Mesendoderm (in vitro differentiated cells): ENCODE measurements around the gene FOXP2.

Experiments
- DNase-seq: peaks from one replicate; pipeline ENCODE4 v3.0.0; 2013
- H2AK5ac ChIP-seq: 2 replicates; pipeline ENCODE4 v1.6.1; 2013; ENCODE audit warnings: low read length, inconsistent platforms
- H2BK120ac ChIP-seq: 2 replicates; pipeline ENCODE4 v1.6.1; 2013; ENCODE audit warnings: low read depth, mild to moderate bottlenecking, low read length, moderate library complexity, mixed read lengths
- H2BK15ac ChIP-seq: replicated peaks from 2 replicates; pipeline ENCODE4 v1.6.1; 2013; ENCODE audit warnings: low read depth, mild to moderate bottlenecking, moderate library complexity
- H2BK5ac ChIP-seq: 2 replicates; pipeline ENCODE4 v1.6.1; 2013; ENCODE audit warnings: low read length, inconsistent platforms
- H3K18ac ChIP-seq: 2 replicates; pipeline ENCODE4 v1.6.1; 2013; ENCODE audit warnings: mild to moderate bottlenecking, low read length, mixed read lengths
- H3K23ac ChIP-seq: one replicate; pipeline ENCODE4 v1.6.1; 2013; ENCODE audit warnings: low read length
- H3K27ac ChIP-seq: 2 replicates; pipeline ENCODE4 v1.5.1; 2013; ENCODE audit warnings: low read depth, mild to moderate bottlenecking, inconsistent platforms, low read length, moderate library complexity
- H3K27me3 ChIP-seq: 2 replicates; pipeline ENCODE4 v1.6.1; 2013; ENCODE audit warnings: low read length, control low read depth, mild to moderate bottlenecking, inconsistent platforms; ENCODE audit not compliant: insufficient read depth, poor library complexity
- H3K36me3 ChIP-seq: 2 replicates; pipeline ENCODE4 v1.6.1; 2013; ENCODE audit warnings: low read length, inconsistent platforms; ENCODE audit not compliant: control insufficient read depth, insufficient read depth
- H3K4ac ChIP-seq: one replicate; pipeline ENCODE4 v1.6.1; 2013; ENCODE audit warnings: low read depth, mild to moderate bottlenecking, low read length, moderate library complexity
- H3K4me1 ChIP-seq: 2 replicates; pipeline ENCODE4 v1.6.1; 2013; ENCODE audit warnings: low read depth, low read length, inconsistent platforms; ENCODE audit not compliant: control insufficient read depth
- H3K4me2 ChIP-seq: 2 replicates; pipeline ENCODE4 v1.6.1; 2013; ENCODE audit warnings: low read length
- H3K4me3 ChIP-seq: 2 replicates; pipeline ENCODE4 v1.5.1; 2013; ENCODE audit warnings: mild to moderate bottlenecking, low read length
- H3K56ac ChIP-seq: one replicate; pipeline ENCODE4 v1.6.1; 2013; ENCODE audit warnings: low read length
- H3K79me1 ChIP-seq: 2 replicates; pipeline ENCODE4 v1.6.1; 2013; ENCODE audit warnings: low read length, inconsistent platforms
- H3K79me2 ChIP-seq: 2 replicates; pipeline ENCODE4 v1.6.1; 2013; ENCODE audit warnings: mild to moderate bottlenecking, low read length; ENCODE audit not compliant: control insufficient read depth, insufficient read depth
- H3K9ac ChIP-seq: 2 replicates; pipeline ENCODE4 v1.6.1; 2013; ENCODE audit warnings: low read length, inconsistent platforms
- H4K5ac ChIP-seq: one replicate; pipeline ENCODE4 v1.6.1; 2013; ENCODE audit warnings: low read length
- H4K8ac ChIP-seq: one replicate; pipeline ENCODE4 v1.6.1; 2013; ENCODE audit warnings: low read depth, mild to moderate bottlenecking, control low read depth, low read length, moderate library complexity
- WGBS: extraction: QIAGEN DNeasy Blood & Tissue Kit; methylation state at CpG from one replicate; pipeline ENCODE4 v1.1.7; 2013; ENCODE audit warnings: low lambda C conversion rate, missing lambda C conversion rate; ENCODE audit not compliant: insufficient coverage; ENCODE audit errors: extremely low coverage; 5-methylcytosine and 5-hydroxymethylcytosine counted together

The FOXP2 gene

DNA sequence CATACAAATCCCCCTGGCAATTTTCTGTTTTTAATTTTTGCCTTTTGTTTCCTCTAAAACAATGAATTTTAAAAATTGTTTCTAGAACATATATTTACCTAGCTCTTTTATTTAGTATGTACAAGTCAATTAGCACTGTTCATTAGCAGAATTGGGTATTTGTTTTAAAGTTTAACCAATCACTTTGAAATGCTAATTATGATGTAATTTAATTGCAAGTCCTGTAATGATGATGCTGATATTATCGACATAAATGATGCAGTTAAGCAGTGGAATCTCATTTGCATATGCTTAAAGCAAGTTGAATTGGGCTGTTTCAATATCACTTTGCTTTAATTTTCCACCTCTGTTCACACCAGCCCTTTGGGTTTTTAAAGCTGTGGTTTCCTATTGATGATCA lies 2.7 kb downstream of the FOXP2 start:
- Histone ChIP-seq H3K4me2 (no peak overlapping the region), H3K36me3 (no peaks in the 10 kb centered on the region), H3K4me1 (peaks cover 11% of the 10 kb centered on the region), H3K4ac (no peak overlapping the region), H3K27me3 (no peaks in the 10 kb centered on the region), H3K18ac (no peak overlapping the region), H3K9ac (no peak overlapping the region), H4K5ac (no peak overlapping the region), H3K4me3 (no peak overlapping the region), H2AK5ac (no peak overlapping the region), H3K56ac (no peak overlapping the region), H2BK5ac (no peak overlapping the region), H2BK15ac (no peak overlapping the region), H3K79me2 (no peaks in the 10 kb centered on the region), H3K27ac (no peak overlapping the region), H3K79me1 (no peaks in the 10 kb centered on the region), H4K8ac (no peak overlapping the region), H3K23ac (no peak overlapping the region), H2BK120ac (no peak overlapping the region)
- DNase-seq: no peak
- WGBS: no CpG with 5 or more reads among the region's 1 CpG

DNA sequence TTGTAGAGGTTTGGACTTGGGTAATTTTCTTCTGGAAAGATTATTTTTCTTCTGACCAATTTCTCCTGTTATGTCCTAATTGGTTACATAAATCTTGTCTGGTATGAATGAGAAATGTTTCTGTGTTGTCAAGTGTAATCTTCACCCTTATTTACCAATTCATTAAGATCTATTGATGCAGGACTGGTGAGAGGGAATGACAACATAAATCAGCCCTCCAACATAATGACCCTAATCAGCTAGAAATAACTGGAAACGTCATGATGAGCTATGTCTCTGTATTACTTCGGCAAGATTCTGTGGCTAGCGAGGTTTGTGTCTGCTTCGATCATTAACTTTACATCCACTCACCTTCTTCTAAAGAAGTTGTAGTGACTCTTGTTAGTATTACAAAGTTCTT lies 3.5 kb downstream of the FOXP2 start:
- no peak for DNase-seq
- Histone ChIP-seq H3K4me3 (no peak overlapping the region), H3K56ac (no peak overlapping the region)

DNA sequence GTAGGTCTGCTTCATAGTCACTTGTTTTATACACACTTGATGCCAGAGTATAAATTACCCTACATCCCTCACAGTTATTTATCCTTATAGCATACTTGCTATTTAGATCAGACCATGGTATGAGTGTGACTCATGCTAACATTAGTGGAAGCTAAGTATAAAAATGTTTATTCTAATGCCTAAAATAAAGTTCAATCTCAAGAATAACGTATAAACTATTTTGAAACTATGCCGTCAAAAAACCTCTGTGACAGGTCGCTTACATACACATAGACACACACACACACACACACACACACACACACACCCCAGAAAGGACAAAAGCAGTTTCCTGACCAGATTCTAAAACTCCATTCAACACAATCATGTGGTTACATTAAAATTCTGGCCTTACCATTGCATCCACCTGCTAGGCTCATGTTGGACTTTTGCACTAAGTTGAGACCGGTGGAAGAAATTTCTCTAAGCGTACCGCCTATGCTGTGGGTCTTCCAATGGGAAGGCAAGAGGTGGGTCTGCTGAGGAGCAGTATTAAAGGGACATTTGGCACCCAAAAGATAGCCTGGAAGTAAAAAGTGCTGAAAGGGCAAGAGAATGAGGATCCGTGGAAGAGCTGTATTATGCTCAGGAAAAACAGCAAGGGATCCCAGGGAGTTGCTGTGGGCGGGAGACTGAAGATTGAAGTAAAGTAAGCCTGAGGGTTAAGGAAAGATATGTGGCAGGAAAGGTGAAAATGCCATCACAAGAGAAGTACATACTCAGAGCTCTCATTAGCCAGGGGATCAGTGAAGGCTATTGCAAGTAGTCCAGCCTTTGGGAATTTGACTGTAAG lies 5.0 kb downstream of the FOXP2 start:
- no peak overlapping the region for H3K4me3 ChIP-seq
- DNase-seq: no peak
- H2AK5ac ChIP-seq: no peak overlapping the region
- H2BK5ac ChIP-seq: no peak overlapping the region
- H3K79me2 ChIP-seq: no peaks in the 10 kb centered on the region
- H3K4me1 ChIP-seq: peaks cover 3% of the 10 kb centered on the region
- H2BK120ac ChIP-seq: no peak overlapping the region
- no peak overlapping the region for H3K23ac ChIP-seq
- H3K27ac ChIP-seq: no peak overlapping the region
- H3K79me1 ChIP-seq: no peaks in the 10 kb centered on the region
- H3K36me3 ChIP-seq: no peaks in the 10 kb centered on the region
- no peak overlapping the region for H4K5ac ChIP-seq
- H2BK15ac ChIP-seq: no peak overlapping the region
- no peak overlapping the region for H4K8ac ChIP-seq
- no peak overlapping the region for H3K18ac ChIP-seq
- no peak overlapping the region for H3K56ac ChIP-seq
- H3K4me2 ChIP-seq: no peak overlapping the region
- H3K27me3 ChIP-seq: no peaks in the 10 kb centered on the region
- H3K4ac ChIP-seq: no peak overlapping the region
- no CpG with 5 or more reads among the region's 8 CpGs for WGBS
- H3K9ac ChIP-seq: no peak overlapping the region

More for the DNA sequence above, 3.5 kb downstream of the FOXP2 start:
- Histone ChIP-seq H3K4me1 (peaks cover 11% of the 10 kb centered on the region), H3K36me3 (no peaks in the 10 kb centered on the region), H3K9ac (no peak overlapping the region), H2BK5ac (no peak overlapping the region), H2BK120ac (no peak overlapping the region), H3K27ac (no peak overlapping the region), H3K79me1 (no peaks in the 10 kb centered on the region), H3K4ac (no peak overlapping the region), H3K27me3 (no peaks in the 10 kb centered on the region), H3K23ac (no peak overlapping the region), H3K79me2 (no peaks in the 10 kb centered on the region), H2BK15ac (no peak overlapping the region), H3K4me2 (no peak overlapping the region), H4K5ac (no peak overlapping the region), H4K8ac (no peak overlapping the region), H3K18ac (no peak overlapping the region), H2AK5ac (no peak overlapping the region)
- WGBS: no CpG with 5 or more reads among the region's 4 CpGs

DNA sequence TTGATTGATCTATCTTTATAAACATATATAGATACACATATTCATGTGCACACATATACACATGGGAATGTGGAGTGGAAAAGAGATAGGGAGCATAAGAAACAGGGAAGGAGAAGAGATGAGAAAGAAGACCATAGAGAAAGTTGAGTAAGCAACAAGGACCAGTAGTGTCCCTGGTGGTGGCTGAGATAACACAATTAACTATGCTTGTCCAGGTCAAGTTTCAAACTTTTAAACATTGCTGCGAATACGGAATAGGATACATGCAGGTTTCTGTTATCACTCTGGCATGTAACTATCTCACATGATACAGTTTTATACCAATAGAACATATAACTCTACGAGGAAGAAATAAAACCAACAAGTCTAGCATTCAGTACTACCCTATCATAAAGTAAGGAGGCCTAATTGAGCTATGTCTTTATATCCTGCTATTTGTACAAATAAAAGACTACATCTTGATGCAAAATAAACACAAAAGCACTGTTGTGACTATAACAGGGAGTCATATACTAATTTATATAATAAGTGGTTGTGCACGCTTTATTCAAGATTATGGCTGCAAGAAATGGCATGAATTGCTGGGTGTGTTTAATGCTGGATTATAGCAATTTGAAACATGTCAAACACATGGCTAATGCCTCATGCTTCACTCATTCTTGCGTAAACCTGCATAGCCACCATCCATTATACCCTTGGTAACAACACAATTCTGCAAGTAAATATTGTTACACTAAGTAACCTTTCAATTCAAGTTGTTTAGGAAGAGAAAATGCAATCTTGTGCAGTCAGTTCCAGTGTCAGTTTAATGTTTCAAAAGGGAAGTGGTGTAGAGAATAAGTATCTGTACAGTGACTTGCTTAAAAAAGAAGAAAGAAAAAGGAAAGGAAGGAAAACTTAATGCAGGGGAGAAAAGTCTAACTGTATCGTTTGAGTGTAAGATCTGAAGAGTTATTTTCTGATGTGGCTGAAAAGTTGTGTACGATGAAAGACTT lies 8.2 kb downstream of the FOXP2 start:
- Histone ChIP-seq H3K4me3 (no peak overlapping the region), H3K56ac (no peak overlapping the region), H4K8ac (no peak overlapping the region), H3K27me3 (no peaks in the 10 kb centered on the region), H3K27ac (no peak overlapping the region), H3K4me1 (no peaks in the 10 kb centered on the region), H3K23ac (no peak overlapping the region), H3K36me3 (no peaks in the 10 kb centered on the region), H3K79me1 (no peaks in the 10 kb centered on the region), H2AK5ac (no peak overlapping the region), H4K5ac (no peak overlapping the region), H3K4ac (no peak overlapping the region), H3K18ac (no peak overlapping the region), H3K9ac (no peak overlapping the region), H3K4me2 (no peak overlapping the region), H2BK5ac (no peak overlapping the region), H2BK120ac (no peak overlapping the region), H2BK15ac (no peak overlapping the region), H3K79me2 (no peaks in the 10 kb centered on the region)
- peak; percentile 29 for DNase-seq
- whole genome bisulfite sequencing: no CpG with 5 or more reads among the region's 7 CpGs

DNA sequence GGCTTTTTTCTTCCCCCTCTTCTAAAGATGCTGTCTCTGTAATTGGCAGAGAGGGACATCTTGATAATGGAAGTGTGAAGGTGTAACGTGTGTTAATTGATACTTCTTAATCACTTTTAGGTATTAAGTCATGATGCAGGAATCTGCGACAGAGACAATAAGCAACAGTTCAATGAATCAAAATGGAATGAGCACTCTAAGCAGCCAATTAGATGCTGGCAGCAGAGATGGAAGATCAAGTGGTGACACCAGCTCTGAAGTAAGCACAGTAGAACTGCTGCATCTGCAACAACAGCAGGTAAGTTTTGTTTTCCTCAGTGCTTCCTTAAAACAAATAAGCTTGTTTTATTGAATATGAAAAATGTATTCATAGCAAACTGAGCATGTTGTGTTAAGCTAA lies 11.8 kb downstream of the FOXP2 start:
- no peak overlapping the region for H3K27ac ChIP-seq
- H3K23ac ChIP-seq: no peak overlapping the region
- H3K4ac ChIP-seq: no peak overlapping the region
- H3K4me2 ChIP-seq: no peak overlapping the region
- no peak overlapping the region for H3K9ac ChIP-seq
- no CpG with 5 or more reads among the region's 2 CpGs for WGBS
- H2BK120ac ChIP-seq: no peak overlapping the region
- no peaks in the 10 kb centered on the region for H3K79me2 ChIP-seq
- H3K56ac ChIP-seq: no peak overlapping the region
- no peak overlapping the region for H4K5ac ChIP-seq
- no peak overlapping the region for H3K18ac ChIP-seq
- no peaks in the 10 kb centered on the region for H3K36me3 ChIP-seq
- H3K79me1 ChIP-seq: no peaks in the 10 kb centered on the region
- no peak overlapping the region for H3K4me3 ChIP-seq
- no peak overlapping the region for H4K8ac ChIP-seq
- H2AK5ac ChIP-seq: no peak overlapping the region
- DNase-seq: no peak
- no peak overlapping the region for H2BK15ac ChIP-seq
- no peaks in the 10 kb centered on the region for H3K27me3 ChIP-seq
- H3K4me1 ChIP-seq: no peaks in the 10 kb centered on the region
- no peak overlapping the region for H2BK5ac ChIP-seq
